K562 (cell line): ENCODE measurements around the gene ESRRG. TPM values are rescaled to one million over a fixed set of nuclear protein-coding genes. Genes with fewer than 3 reads are reported as not detected.

Experiments
- ATAC-seq: fragments of 200-7000 bp; cut with Tn5 transposase; 3 replicates; pipeline ENCODE4 v1.9.1; 2020; ENCODE audit warnings: moderate library complexity
- BruUV-seq: library from RNA; stranded (reverse); fragments of 400-500 nt; replicated peaks from 2 replicates; lab custom pipeline; 2021; lab: Mats Ljungman, UMichigan
- CTCF ChIA-PET: fragments of 300-600 bp; formaldehyde crosslinking; extraction: SDS; loops from one replicate; lab custom pipeline; 2021; ENCODE audit warnings: low intra/inter-chr PET ratio; lab: Yijun Ruan, JAX
- POLR2A ChIA-PET: fragments of 300-600, 350-650 bp; sonication (Branson Sonifier 250); formaldehyde crosslinking; extraction: SDS; loops from one replicate; lab custom pipeline; 2021; ENCODE audit warnings: antibody characterized with exemption, inconsistent platforms; lab: Yijun Ruan, JAX
- DNase-seq, 4 experiments: peaks; one replicate each; pipeline versions ENCODE4 v3.0.0 to v3.0.0-alpha.2; 2011 to 2018; ENCODE audit warnings: low spot score in 3 of 4, mixed read lengths in 3 of 4; ENCODE audit errors: extremely low read depth in 1 of 4
- FAIRE-seq: peaks from 2 replicates; lab custom pipeline; 2011; peaks lifted over from hg19 to GRCh38; lab: Jason Lieb, UNC
- H2AFZ ChIP-seq: 2 replicates; pipeline ENCODE4 v1.6.0; 2011; ENCODE audit warnings: low read depth, low read length, control low read depth, inconsistent platforms
- H3K27ac ChIP-seq: fragments of 200-600 bp; 3 replicates; pipeline ENCODE4 v1.8.0; 2011; ENCODE audit warnings: low read depth, mild to moderate bottlenecking, control low read depth, inconsistent platforms, low read length, moderate library complexity, mixed read lengths; ENCODE audit errors: extremely low read depth
- H3K27me3 ChIP-seq, 2 experiments: fragments of 300-600 bp in 1 of 2; 2 replicates in 1 of 2; 3 replicates in 1 of 2; pipeline versions ENCODE4 v1.6.0 to v1.8.0; 2011; ENCODE audit warnings: inconsistent platforms in 2 of 2, low read length in 2 of 2, mild to moderate bottlenecking in 1 of 2, mixed read lengths in 1 of 2, moderate library complexity in 1 of 2; ENCODE audit not compliant: control insufficient read depth in 2 of 2, insufficient read depth in 2 of 2
- H3K36me3 ChIP-seq: fragments of 300-600 bp; 3 replicates; pipeline ENCODE4 v1.8.0; 2011; ENCODE audit warnings: mild to moderate bottlenecking, low read length, inconsistent platforms; ENCODE audit not compliant: control insufficient read depth, insufficient read depth
- H3K4me1 ChIP-seq, 2 experiments: fragments of 200-600 bp in 1 of 2; replicated peaks in 1 of 2; 2 replicates in 1 of 2; 3 replicates in 1 of 2; pipeline versions ENCODE4 v1.5.1 to v1.8.0; 2011; ENCODE audit warnings: inconsistent platforms in 2 of 2, low read length in 2 of 2, mild to moderate bottlenecking in 1 of 2, mixed read lengths in 1 of 2, moderate library complexity in 1 of 2; ENCODE audit not compliant: control insufficient read depth in 2 of 2, insufficient read depth in 2 of 2
- H3K4me2 ChIP-seq: 2 replicates; pipeline ENCODE4 v1.6.1; 2011; ENCODE audit warnings: low read length, control low read depth, inconsistent platforms, mixed read lengths; ENCODE audit not compliant: insufficient read depth
- H3K4me3 ChIP-seq: fragments of 200-600 bp; sonication (generic), shearing (Covaris generic); 2 replicates; pipeline ENCODE4 v1.5.1; 2016; ENCODE audit warnings: control low read depth, inconsistent platforms
- H3K79me2 ChIP-seq: fragments of 200-600 bp; 3 replicates; pipeline ENCODE4 v1.8.0; 2011; ENCODE audit warnings: low read length, inconsistent platforms; ENCODE audit not compliant: control insufficient read depth, insufficient read depth
- H3K9ac ChIP-seq, 2 experiments: 2 replicates each; pipeline versions ENCODE4 v1.6.0 to v1.6.1; 2011; ENCODE audit warnings: low read depth in 2 of 2, low read length in 2 of 2, control low read depth in 1 of 2, inconsistent platforms in 1 of 2, mild to moderate bottlenecking in 1 of 2, mixed read lengths in 1 of 2; ENCODE audit not compliant: insufficient read depth in 1 of 2
- H3K9me1 ChIP-seq: one replicate; pipeline ENCODE4 v1.6.0; 2011; ENCODE audit warnings: inconsistent platforms, mild to moderate bottlenecking, low read length, moderate library complexity; ENCODE audit not compliant: control insufficient read depth, insufficient read depth
- H3K9me3 ChIP-seq: replicated peaks from 2 replicates; pipeline ENCODE4 v1.5.1; 2011; ENCODE audit warnings: low read depth, low read length, inconsistent platforms; ENCODE audit not compliant: control insufficient read depth, insufficient read depth
- H4K20me1 ChIP-seq: replicated peaks from 2 replicates; pipeline ENCODE4 v1.6.1; 2011; ENCODE audit warnings: low read length, inconsistent platforms, mixed read lengths; ENCODE audit not compliant: control insufficient read depth, insufficient read depth
- ATF7 ChIP-seq: fragments of 450-650 bp; IDR thresholded peaks from 2 replicates; pipeline ENCODE4 v1.7.1; 2014; ENCODE audit warnings: mild to moderate bottlenecking, moderate library complexity
- HEY1 ChIP-seq: fragments of 250-450 bp; sonication (Bioruptor Pico); IDR thresholded peaks from 2 replicates; pipeline ENCODE4 v1.5.0; 2020; ENCODE audit warnings: mild to moderate bottlenecking, moderate library complexity, borderline replicate concordance
- PCBP2 ChIP-seq: fragments of 200-400 bp; formaldehyde crosslinking; IDR thresholded peaks from 2 replicates; pipeline ENCODE4 v1.6.1; 2018; ENCODE audit warnings: low read length, low read depth, mild to moderate bottlenecking, moderate library complexity; ENCODE audit not compliant: poor library complexity, severe bottlenecking
- SREBF1 ChIP-seq: fragments of 150-350 bp; IDR thresholded peaks from 2 replicates; pipeline ENCODE4 v1.6.1; 2014; ENCODE audit warnings: antibody characterized with exemption, low read depth, low read length, borderline replicate concordance
- STAG1 ChIP-seq: sonication (generic); formaldehyde crosslinking; IDR thresholded peaks from 2 replicates; pipeline ENCODE4 v1.5.0; 2020; ENCODE audit warnings: missing genetic modification reagents, borderline replicate concordance
- TCF7 ChIP-seq: sonication (generic); IDR thresholded peaks from 2 replicates; pipeline ENCODE4 v1.6.1; 2016; ENCODE audit warnings: antibody characterized with exemption, borderline replicate concordance
- TCF7L2 ChIP-seq: fragments of 150-350 bp; IDR thresholded peaks from 2 replicates; pipeline ENCODE4 v1.6.1; 2016; ENCODE audit warnings: low read depth, mild to moderate bottlenecking, low read length, moderate library complexity
- ZBTB40 ChIP-seq, 2 experiments: fragments of 450-650 bp in 1 of 2; sonication (generic) in 1 of 2; formaldehyde crosslinking in 1 of 2; IDR thresholded peaks; 2 replicates each; pipeline versions ENCODE4 v1.7.1 to v1.9.0; 2016 to 2022; ENCODE audit warnings: inconsistent platforms in 1 of 2, mild to moderate bottlenecking in 1 of 2, missing genetic modification reagents in 1 of 2
- ZNF140 ChIP-seq: fragments of 250-450 bp; sonication (Bioruptor Pico); IDR thresholded peaks from 2 replicates; pipeline ENCODE4 v1.8.0; 2021; ENCODE audit warnings: moderate library complexity, mild to moderate bottlenecking, inconsistent platforms
- WGBS: fragments of 100-300 bp; shearing (Covaris generic); methylation state at CpG from one replicate; pipeline ENCODE4 v1.1.6; 2016; ENCODE audit warnings: low coverage, mixed read lengths; ENCODE audit not compliant: insufficient coverage; ENCODE audit errors: missing lambda C conversion rate; 5-methylcytosine and 5-hydroxymethylcytosine counted together
- in situ Hi-C: fragments of 300-500 bp; cut with MboI; formaldehyde crosslinking; loops from 4 replicates; pipeline ENCODE4 v1.15.0; 2018; ENCODE audit warnings: inconsistent platforms, mixed read lengths
- intact Hi-C: fragments of 100-400 bp; cut with micrococcal nuclease; formaldehyde crosslinking; loops from 2 replicates; pipeline ENCODE4 v1.14.2; 2022
- polyA plus RNA-seq, 8 experiments: library from polyadenylated mRNA; depleted of rRNA in 4 of 8; stranded (reverse) in 5 of 8; unstranded in 3 of 8; fragments of >200 nt; fragmentation: Nextera tagmentation in 2 of 8; fragmentation: Illumina TruSeq in 1 of 8; extraction: Ambion mirVana in 2 of 8; extraction: Trizol in 1 of 8; gene quantifications; 2 replicates each; pipeline versions ENCODE4 v1.2.1 to v1.2.3, GENCODE V29; 2011 to 2014; ENCODE audit warnings: inconsistent platforms in 1 of 8, missing spikeins in 1 of 8
- total RNA-seq, 7 experiments: library from RNA; depleted of rRNA in 6 of 7; stranded (reverse); fragments of >200 nt in 6 of 7; fragmentation: Illumina TruSeq in 2 of 7; extraction: Trizol in 2 of 7; gene quantifications; 2 replicates each; pipeline versions ENCODE4 v1.2.1 to v1.2.3, GENCODE V29; 2011 to 2021; ENCODE audit warnings: low replicate concordance in 1 of 7

ESRRG gene
- total and polyA plus RNA-seq, 9 of the 15 experiments (the other 6 are each of a cell fraction or from before 2014, with no cell fraction given), result not detected

GRCh38 chr1:216532251-216532798, 190.9 kb downstream of the ESRRG start:
- Histone ChIP-seq H3K27ac (no peak overlapping the region), H3K36me3 (no peaks in the 10 kb centered on the region), H3K4me2 (no peak overlapping the region), H2AFZ (no peak overlapping the region), H3K9me1 (no peaks in the 10 kb centered on the region), H3K79me2 (no peaks in the 10 kb centered on the region), H3K4me1 (no peaks in the 10 kb centered on the region), H4K20me1 (no peaks in the 10 kb centered on the region), H3K27me3 (no peaks in the 10 kb centered on the region), H3K9me3 (no peaks in the 10 kb centered on the region; the same call in 1 of the 2 replicates), H3K9ac (no peak overlapping the region), H3K4me3 (no peak overlapping the region)
- CTCF ChIA-PET, result no interaction called here
- TF ChIP-seq ATF7 (no peak), ZBTB40 (IDR thresholded peaks at IDR 0.05) (no peak), ZBTB40 (CRISPR knock-in tag; IDR thresholded peaks at IDR 0.05) (no peak), TCF7L2 (no peak), SREBF1 (no peak), ZNF140 (no peak), TCF7 (no peak), HEY1 (CRISPR knock-in tag) (no peak), STAG1 (CRISPR knock-in tag) (no peak), PCBP2 (no peak)
- POLR2A ChIA-PET, result no interaction called here
- FAIRE-seq (no peak), ATAC-seq (no peak), DNase-seq (no peak)
- 10% methylated on average over 9 of the region's 9 CpGs for WGBS
- intact Hi-C loops, result no loop called here
- no TSS peak for BruUV-seq
- in situ Hi-C loops, result no loop called here
